Embryonic facial prominence (tissue), 1 donor: ENCODE data around the gene RNF207.

ENCODE experiments used
- DNase-seq: peaks from one replicate; pipeline ENCODE4 v3.0.0-alpha.2; 2016; ENCODE audit errors: extremely low spot score

The RNF207 gene

GRCh38 chr1:6249739-6250689, 44.1 kb downstream of the RNF207 start:
- no peak for DNase-seq

- DNase-seq: no peak
Measured at GRCh38 chr1:6251233-6251632, 45.3 kb downstream of the RNF207 start.

- DNase-seq: no peak
Measured at GRCh38 chr1:6251681-6252373, 45.9 kb downstream of the RNF207 start.

GRCh38 chr1:6252374-6252710, 46.4 kb downstream of the RNF207 start:
- no peak for DNase-seq

- DNase-seq: no peak
Measured at GRCh38 chr1:6253380-6253779, 47.5 kb downstream of the RNF207 start.

GRCh38 chr1:6254691-6255090, 48.8 kb downstream of the RNF207 start:
- no peak for DNase-seq

GRCh38 chr1:6256645-6257044, 50.7 kb downstream of the RNF207 start:
- no peak for DNase-seq

GRCh38 chr1:6257541-6258069, 51.7 kb downstream of the RNF207 start:
- DNase-seq: no peak

GRCh38 chr1:6258675-6259074, 52.8 kb downstream of the RNF207 start:
- DNase-seq: no peak

GRCh38 chr1:6259491-6260362, 53.8 kb downstream of the RNF207 start:
- DNase-seq: no peak

GRCh38 chr1:6260433-6260934, 54.6 kb downstream of the RNF207 start:
- no peak for DNase-seq

- no peak for DNase-seq
Measured at GRCh38 chr1:6260961-6261614, 55.2 kb downstream of the RNF207 start, which contains the start of gene GPR153. Gene GPR153 (minus strand): TSS chr1:6261098. CDS start chr1:6254905, 6,193 bp downstream.

- DNase-seq: no peak
Measured at GRCh38 chr1:6261615-6261995, 55.7 kb downstream of the RNF207 start.

- no peak for DNase-seq
Measured at GRCh38 chr1:6262555-6263420, 56.9 kb downstream of the RNF207 start.

- no peak for DNase-seq
Measured at GRCh38 chr1:6263716-6264115, 57.8 kb downstream of the RNF207 start.

GRCh38 chr1:6265151-6265550, 59.2 kb downstream of the RNF207 start:
- no peak for DNase-seq

GRCh38 chr1:6266641-6267040, 60.7 kb downstream of the RNF207 start:
- DNase-seq: no peak

- no peak for DNase-seq
Measured at GRCh38 chr1:6267686-6268322, 61.9 kb downstream of the RNF207 start.

- DNase-seq: no peak
Measured at GRCh38 chr1:6268415-6268814, 62.5 kb downstream of the RNF207 start.

- DNase-seq: no peak
Measured at GRCh38 chr1:6269296-6269695, 63.4 kb downstream of the RNF207 start.
